Measurements from ENCODE around the gene SORBS1. TPM values are rescaled to one million over a fixed set of nuclear protein-coding genes. Genes with fewer than 3 reads are reported as not detected.
A peak's percentile ranks its signal among the peaks of the same experiment; 100 is the strongest.

SORBS1 gene
- total and polyA plus RNA-seq, 9 of the 15 experiments (the other 6 are each of a cell fraction or from before 2014, with no cell fraction given) = 2.0 to 13.3 (median 6.5) TPM

- Histone ChIP-seq H3K9me1 (ENCODE audit: control insufficient read depth, insufficient read depth, low read length) (no peaks in the 10 kb centered on the region), H3K36me3 (ENCODE audit: control insufficient read depth, insufficient read depth, low read length) (no peaks in the 10 kb centered on the region), H3K4me1 (replicated peaks in 1 of 2; ENCODE audit: control insufficient read depth in 2 of 2, insufficient read depth in 2 of 2, low read length in 2 of 2) (peaks cover 22 to 44% of the 10 kb centered on the region in 2 experiments), H3K9ac (ENCODE audit: insufficient read depth in 1 of 2, low read depth in 2 of 2, low read length in 2 of 2) (0 out of 4 replicates have a peak overlapping the region, but pooled peaks of 1 of the 2 experiments have one; percentile 1), H3K4me2 (ENCODE audit: insufficient read depth, low read length) (0 out of 2 replicates have a peak overlapping the region, but pooled peaks have one; percentile 66), H3K4me3 (no peak overlapping the region), H3K79me2 (ENCODE audit: control insufficient read depth, insufficient read depth, low read length) (no peaks in the 10 kb centered on the region), H3K27me3 (ENCODE audit: control insufficient read depth in 2 of 2, insufficient read depth in 2 of 2, low read length in 2 of 2) (no peaks in the 10 kb centered on the region), H3K9me3 (replicated peaks; ENCODE audit: control insufficient read depth, insufficient read depth, low read depth, low read length) (no peaks in the 10 kb centered on the region), H3K27ac (ENCODE audit: extremely low read depth, low read depth, low read length) (no peak overlapping the region; the same call in 2 of the 3 replicates), H2AFZ (ENCODE audit: low read depth, low read length) (peak overlapping the region; percentile 96), H4K20me1 (replicated peaks; ENCODE audit: control insufficient read depth, insufficient read depth, low read length) (no peaks in the 10 kb centered on the region)
- no peak for FAIRE-seq
- DNase-seq (ENCODE audit: extremely low read depth in 1 of 4, low spot score in 3 of 4) = no peak
- WGBS (ENCODE audit: insufficient coverage, low coverage, missing lambda C conversion rate) = 39% methylated on average over 4 of the region's 4 CpGs
- POLR2A ChIA-PET = interaction anchor here (0.8 kb wide), 1 partner anchor 8 kb away, joined by 3 read pairs; no protein-coding TSS in a partner anchor
- no peak for ATAC-seq
- in situ Hi-C loops (cut with MboI) = no loop called here
- intact Hi-C loops (cut with micrococcal nuclease) = no loop called here
- no TSS peak for BruUV-seq (replicated peaks)
- CTCF ChIA-PET (ENCODE audit: low intra/inter-chr PET ratio) = no interaction called here
- TF ChIP-seq CUX1 (CRISPR knock-in tag; IDR thresholded peaks at IDR 0.05) (no peak), ZNF699 (CRISPR knock-in tag; IDR thresholded peaks at IDR 0.05; ENCODE audit: insufficient replicate concordance) (no peak), HSF4 (CRISPR knock-in tag; IDR thresholded peaks at IDR 0.05; ENCODE audit: borderline replicate concordance) (no peak), PPARD (CRISPR knock-in tag; IDR thresholded peaks at IDR 0.05) (no peak), DEAF1 (CRISPR knock-in tag; IDR thresholded peaks at IDR 0.05) (no peak), HMG20A (CRISPR knock-in tag; conservative IDR thresholded peaks at IDR 0.05) (no peak), TAF9B (IDR thresholded peaks at IDR 0.05; ENCODE audit: partially characterized antibody) (no peak), ELF4 (CRISPR knock-in tag; IDR thresholded peaks at IDR 0.05) (no peak), HLTF (IDR thresholded peaks at IDR 0.05) (no peak), ZNF175 (CRISPR knock-in tag; IDR thresholded peaks at IDR 0.05; ENCODE audit: low read depth) (no peak), KDM2B (CRISPR knock-in tag; IDR thresholded peaks at IDR 0.05) (no peak), KDM5B (IDR thresholded peaks at IDR 0.05; ENCODE audit: insufficient replicate concordance, low read depth, low read length) (no peak), SAFB2 (IDR thresholded peaks at IDR 0.05; ENCODE audit: borderline replicate concordance, low read depth, low read length, severe bottlenecking) (no peak), FOXP1 (CRISPR knock-in tag; IDR thresholded peaks at IDR 0.05) (no peak)
These were observed 256.7 kb downstream of the SORBS1 start for GRCh38 chr10:95304463-95304862.
